ENCODE data around the gene PLEKHJ1. TPM values are rescaled to one million over a fixed set of nuclear protein-coding genes. Genes with fewer than 3 reads are reported as not detected.
"Not testable (repeated sequence)": the region's sequence is repeated elsewhere in the genome, so short reads cannot be mapped to it uniquely, and the experiment has no call there.

PLEKHJ1 gene
- total RNA-seq, 1 experiment from 2014 or later = 189 TPM

DNA sequence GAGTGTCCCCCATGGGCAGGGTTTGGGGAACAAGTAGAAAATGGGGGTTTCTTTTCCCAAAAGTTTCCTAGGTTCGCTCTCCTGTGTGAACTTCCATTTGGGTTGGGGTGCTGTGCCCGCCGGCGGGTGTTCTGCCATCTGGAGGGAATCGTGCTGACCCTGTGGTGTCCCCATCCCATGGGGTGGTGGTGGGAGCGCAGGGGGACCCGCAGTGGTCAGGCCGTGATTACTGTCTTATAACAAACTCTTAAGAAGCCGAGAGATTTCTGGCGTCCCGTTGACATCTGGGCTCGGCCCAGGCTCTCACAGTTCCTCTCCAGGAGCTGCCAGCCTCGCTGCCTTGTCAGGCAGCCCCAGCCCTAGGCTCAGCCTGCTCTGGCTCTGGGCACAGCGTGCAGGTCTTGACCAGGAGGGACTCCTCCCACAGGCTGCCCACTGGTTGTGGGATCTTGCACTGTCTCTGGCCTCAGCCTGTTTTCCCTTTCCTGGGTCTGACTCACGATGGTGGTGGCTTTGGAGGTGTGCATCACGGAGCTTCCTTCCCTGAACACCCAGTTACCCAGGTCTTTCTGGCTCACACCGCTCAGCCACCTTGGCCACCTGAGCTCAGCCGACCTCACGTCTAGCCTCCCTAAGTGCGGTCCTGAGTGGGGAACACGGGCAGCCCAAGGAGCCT, 34.5 kb downstream of the PLEKHJ1 start:
- peak overlapping the region; percentile 96 for H3K27ac Mint-ChIP-seq
- no peak overlapping the region for H3K4me3 Mint-ChIP-seq
- no peak for DNase-seq (ENCODE audit: low spot score)
- POLR2A ChIA-PET = no interaction called here
- CTCF ChIA-PET = no interaction called here
- no peaks in the 10 kb centered on the region for H3K4me1 Mint-ChIP-seq
- no peaks in the 10 kb centered on the region for H3K27me3 Mint-ChIP-seq (ENCODE audit: low read depth)
- H3K9me3 Mint-ChIP-seq = no peaks in the 10 kb centered on the region
- H3K36me3 Mint-ChIP-seq = peaks cover 16% of the 10 kb centered on the region
- ATAC-seq = no peak
- TF ChIP-seq CREM (CRISPR knock-in tag; IDR thresholded peaks at IDR 0.05) (no peak), ELF4 (CRISPR knock-in tag; IDR thresholded peaks at IDR 0.05; ENCODE audit: low read depth) (no peak), FOXJ3 (CRISPR knock-in tag; IDR thresholded peaks at IDR 0.05; ENCODE audit: borderline replicate concordance) (no peak)
- TF ChIP-seq, protein P1, sequence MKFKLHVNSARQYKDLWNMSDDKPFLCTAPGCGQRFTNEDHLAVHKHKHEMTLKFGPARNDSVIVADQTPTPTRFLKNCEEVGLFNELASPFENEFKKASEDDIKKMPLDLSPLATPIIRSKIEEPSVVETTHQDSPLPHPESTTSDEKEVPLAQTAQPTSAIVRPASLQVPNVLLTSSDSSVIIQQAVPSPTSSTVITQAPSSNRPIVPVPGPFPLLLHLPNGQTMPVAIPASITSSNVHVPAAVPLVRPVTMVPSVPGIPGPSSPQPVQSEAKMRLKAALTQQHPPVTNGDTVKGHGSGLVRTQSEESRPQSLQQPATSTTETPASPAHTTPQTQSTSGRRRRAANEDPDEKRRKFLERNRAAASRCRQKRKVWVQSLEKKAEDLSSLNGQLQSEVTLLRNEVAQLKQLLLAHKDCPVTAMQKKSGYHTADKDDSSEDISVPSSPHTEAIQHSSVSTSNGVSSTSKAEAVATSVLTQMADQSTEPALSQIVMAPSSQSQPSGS (CRISPR knock-in tag; IDR thresholded peaks at IDR 0.05; ENCODE audit: borderline replicate concordance, low read depth) = no peak
- TF ChIP-seq, protein P2, sequence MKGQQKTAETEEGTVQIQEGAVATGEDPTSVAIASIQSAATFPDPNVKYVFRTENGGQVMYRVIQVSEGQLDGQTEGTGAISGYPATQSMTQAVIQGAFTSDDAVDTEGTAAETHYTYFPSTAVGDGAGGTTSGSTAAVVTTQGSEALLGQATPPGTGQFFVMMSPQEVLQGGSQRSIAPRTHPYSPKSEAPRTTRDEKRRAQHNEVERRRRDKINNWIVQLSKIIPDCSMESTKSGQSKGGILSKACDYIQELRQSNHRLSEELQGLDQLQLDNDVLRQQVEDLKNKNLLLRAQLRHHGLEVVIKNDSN (CRISPR knock-in tag; IDR thresholded peaks at IDR 0.05) = no peak

DNA sequence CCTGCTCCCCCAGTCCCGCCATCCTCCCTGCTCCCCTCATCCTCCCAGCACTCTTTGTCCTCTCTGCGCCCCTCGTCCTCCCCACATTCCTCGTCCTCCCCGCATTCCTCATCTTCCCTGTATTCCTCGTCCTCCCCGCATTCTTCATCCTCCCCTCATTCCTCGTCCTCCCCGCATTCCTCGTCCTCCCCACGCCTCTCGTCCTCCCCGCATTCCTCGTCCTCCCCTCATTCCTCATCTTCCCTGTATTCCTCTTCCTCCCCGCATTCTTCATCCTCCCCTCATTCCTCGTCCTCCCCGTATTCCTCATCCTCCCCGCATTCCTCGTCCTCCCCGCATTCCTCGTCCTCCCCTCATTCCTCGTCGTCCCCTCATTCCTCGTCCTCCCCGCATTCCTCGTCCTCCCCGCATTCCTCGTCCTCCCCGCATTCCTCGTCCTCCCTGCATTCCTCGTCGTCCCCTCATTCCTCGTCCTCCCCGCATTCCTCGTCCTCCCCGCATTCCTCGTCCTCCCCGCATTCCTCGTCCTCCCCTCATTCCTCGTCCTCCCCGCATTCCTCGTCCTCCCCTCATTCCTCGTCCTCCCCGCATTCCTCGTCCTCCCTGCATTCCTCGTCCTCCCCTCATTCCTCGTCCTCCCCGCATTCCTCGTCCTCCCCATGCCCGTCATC, 35.4 kb downstream of the PLEKHJ1 start:
- H3K9me3 Mint-ChIP-seq; H3K4me3 Mint-ChIP-seq; H3K27me3 Mint-ChIP-seq (ENCODE audit: low read depth); POLR2A ChIA-PET; H3K4me1 Mint-ChIP-seq; CTCF ChIA-PET; ATAC-seq: not testable (repeated sequence)
- peak; percentile 47 for DNase-seq (ENCODE audit: low spot score)
- 0 out of 2 replicates have a peak, but pooled peaks have one; percentile 65 for TF ChIP-seq TEAD4 (CRISPR knock-in tag; IDR thresholded peaks at IDR 0.05)
- TF ChIP-seq TEAD1 (CRISPR knock-in tag; IDR thresholded peaks at IDR 0.05) = peak; percentile 32; the same call in 1 of the 2 replicates
- H3K27ac Mint-ChIP-seq = peak overlapping the region; percentile 96
- peaks cover 16% of the 10 kb centered on the region for H3K36me3 Mint-ChIP-seq

DNA sequence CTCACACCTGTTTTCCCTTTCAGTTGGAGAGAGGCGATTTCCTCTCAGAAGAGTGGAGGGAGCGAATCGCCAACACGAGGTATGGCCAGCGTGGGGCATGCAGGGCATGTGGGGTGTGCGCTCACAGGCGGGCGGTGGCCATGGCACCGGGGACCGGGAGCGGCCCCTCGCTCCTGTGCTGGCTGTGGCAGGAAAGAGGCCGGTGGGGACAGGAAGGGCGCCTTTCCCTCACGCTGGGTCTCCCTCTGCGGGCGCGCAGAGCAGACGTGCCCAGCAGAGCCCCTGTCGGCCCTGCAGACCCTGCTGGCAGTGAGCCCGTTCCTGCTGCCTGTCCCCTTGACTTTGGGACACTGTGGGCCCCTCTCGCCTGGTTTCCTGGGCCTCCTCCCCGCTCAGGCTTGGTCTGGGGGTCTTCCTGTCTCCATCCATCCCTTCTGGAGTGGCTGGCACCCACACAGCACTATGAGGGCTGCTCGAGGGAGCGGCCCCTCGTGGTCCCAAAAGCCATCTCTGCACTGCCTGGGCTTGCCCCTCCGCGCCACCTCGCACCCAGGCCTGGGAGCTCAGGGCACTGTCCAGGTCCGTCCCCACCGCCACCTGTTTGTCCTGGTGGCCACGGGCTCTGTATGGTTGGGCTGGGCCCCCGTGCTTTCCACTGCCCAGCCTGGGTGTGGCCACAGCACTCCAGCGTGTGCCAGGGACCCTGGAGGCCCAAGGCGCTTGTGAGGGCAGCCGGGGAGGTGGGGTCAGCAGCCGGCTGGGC, 36.1 kb downstream of the PLEKHJ1 start:
- POLR2A ChIA-PET = interaction anchor here (1.3 kb wide), 1 partner anchor 44 kb away, joined by 4 read pairs; no protein-coding TSS in a partner anchor
- TF ChIP-seq ZNF416 (CRISPR knock-in tag; IDR thresholded peaks at IDR 0.05) = no peak
- TF ChIP-seq EMX1 (CRISPR knock-in tag; IDR thresholded peaks at IDR 0.05) = no peak
- TF ChIP-seq, protein P3, sequence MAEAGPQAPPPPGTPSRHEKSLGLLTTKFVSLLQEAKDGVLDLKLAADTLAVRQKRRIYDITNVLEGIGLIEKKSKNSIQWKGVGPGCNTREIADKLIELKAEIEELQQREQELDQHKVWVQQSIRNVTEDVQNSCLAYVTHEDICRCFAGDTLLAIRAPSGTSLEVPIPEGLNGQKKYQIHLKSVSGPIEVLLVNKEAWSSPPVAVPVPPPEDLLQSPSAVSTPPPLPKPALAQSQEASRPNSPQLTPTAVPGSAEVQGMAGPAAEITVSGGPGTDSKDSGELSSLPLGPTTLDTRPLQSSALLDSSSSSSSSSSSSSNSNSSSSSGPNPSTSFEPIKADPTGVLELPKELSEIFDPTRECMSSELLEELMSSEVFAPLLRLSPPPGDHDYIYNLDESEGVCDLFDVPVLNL (CRISPR knock-in tag; IDR thresholded peaks at IDR 0.05; ENCODE audit: borderline replicate concordance, low read depth) = no peak
- TF ChIP-seq SMAD3 (CRISPR knock-in tag; IDR thresholded peaks at IDR 0.05; ENCODE audit: borderline replicate concordance) = no peak
- TF ChIP-seq, protein P4, sequence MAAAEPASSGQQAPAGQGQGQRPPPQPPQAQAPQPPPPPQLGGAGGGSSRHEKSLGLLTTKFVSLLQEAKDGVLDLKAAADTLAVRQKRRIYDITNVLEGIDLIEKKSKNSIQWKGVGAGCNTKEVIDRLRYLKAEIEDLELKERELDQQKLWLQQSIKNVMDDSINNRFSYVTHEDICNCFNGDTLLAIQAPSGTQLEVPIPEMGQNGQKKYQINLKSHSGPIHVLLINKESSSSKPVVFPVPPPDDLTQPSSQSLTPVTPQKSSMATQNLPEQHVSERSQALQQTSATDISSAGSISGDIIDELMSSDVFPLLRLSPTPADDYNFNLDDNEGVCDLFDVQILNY (CRISPR knock-in tag; IDR thresholded peaks at IDR 0.05) = no peak
- TF ChIP-seq ZNF138 (CRISPR knock-in tag; conservative IDR thresholded peaks at IDR 0.05) = no peak
- no peak for TF ChIP-seq JAZF1 (CRISPR knock-in tag; IDR thresholded peaks at IDR 0.05)
- TF ChIP-seq, protein P1 (CRISPR knock-in tag; IDR thresholded peaks at IDR 0.05; ENCODE audit: borderline replicate concordance, low read depth) = no peak
- TF ChIP-seq ZNF423 (CRISPR knock-in tag; IDR thresholded peaks at IDR 0.05) = no peak
- TF ChIP-seq, protein P5, sequence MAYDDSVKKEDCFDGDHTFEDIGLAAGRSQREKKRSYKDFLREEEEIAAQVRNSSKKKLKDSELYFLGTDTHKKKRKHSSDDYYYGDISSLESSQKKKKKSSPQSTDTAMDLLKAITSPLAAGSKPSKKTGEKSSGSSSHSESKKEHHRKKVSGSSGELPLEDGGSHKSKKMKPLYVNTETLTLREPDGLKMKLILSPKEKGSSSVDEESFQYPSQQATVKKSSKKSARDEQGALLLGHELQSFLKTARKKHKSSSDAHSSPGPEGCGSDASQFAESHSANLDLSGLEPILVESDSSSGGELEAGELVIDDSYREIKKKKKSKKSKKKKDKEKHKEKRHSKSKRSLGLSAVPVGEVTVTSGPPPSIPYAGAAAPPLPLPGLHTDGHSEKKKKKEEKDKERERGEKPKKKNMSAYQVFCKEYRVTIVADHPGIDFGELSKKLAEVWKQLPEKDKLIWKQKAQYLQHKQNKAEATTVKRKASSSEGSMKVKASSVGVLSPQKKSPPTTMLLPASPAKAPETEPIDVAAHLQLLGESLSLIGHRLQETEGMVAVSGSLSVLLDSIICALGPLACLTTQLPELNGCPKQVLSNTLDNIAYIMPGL (CRISPR knock-in tag; IDR thresholded peaks at IDR 0.05) = no peak
- no peaks in the 10 kb centered on the region for H3K4me1 Mint-ChIP-seq
- H3K27ac Mint-ChIP-seq = no peak overlapping the region
- CTCF ChIA-PET = interaction anchor here (0.6 to 1.8 kb wide), 55 partner anchors 8 to 984 kb away, joined by 3 to 25 read pairs (median 6); partner anchors contain the start of genes AP3D1, LSM7, PLEKHJ1 and SPPL2B
- ATAC-seq (no peak), DNase-seq (ENCODE audit: low spot score) (no peak)
- H3K27me3 Mint-ChIP-seq (ENCODE audit: low read depth) = no peaks in the 10 kb centered on the region
- H3K36me3 Mint-ChIP-seq = peaks cover 12% of the 10 kb centered on the region
- H3K9me3 Mint-ChIP-seq = no peaks in the 10 kb centered on the region
- no peak overlapping the region for H3K4me3 Mint-ChIP-seq

Measured in WTC11 (cell line).